MM.1S (cell line): Measurements from ENCODE around the gene DHRS3.

Experiments
- CTCF ChIP-seq: fragments of 300-600 bp; sonication (generic); IDR thresholded peaks from 2 replicates; pipeline ENCODE4 v1.5.1; 2016; ENCODE audit warnings: antibody characterized with exemption, low read length, mixed read lengths
- EZH2 ChIP-seq: fragments of 300-600 bp; sonication (generic); optimal IDR thresholded peaks from 2 replicates; pipeline ENCODE3; 2017; ENCODE audit warnings: low read depth, mild to moderate bottlenecking, antibody characterized with exemption, low read length, mixed read lengths
- EZH2phosphoT487 ChIP-seq: fragments of 300-600 bp; sonication (generic); IDR thresholded peaks from 2 replicates; pipeline ENCODE4 v1.6.1; 2018; ENCODE audit warnings: antibody characterized with exemption, low read length

- TF ChIP-seq CTCF: no peak
- no peak for TF ChIP-seq EZH2phosphoT487
- no peak for TF ChIP-seq EZH2
Observed at GRCh38 chr1:12620931-12621330, 2.9 kb upstream of the DHRS3 start.
